ENCODE results near the gene NSMCE1. TPM values are rescaled to one million over a fixed set of nuclear protein-coding genes. Genes with fewer than 3 reads are reported as not detected.

Gene NSMCE1
- total RNA-seq, 1 donor from 2014 or later, result 186 TPM

- H3K27me3 Mint-ChIP-seq (ENCODE audit: low read depth), result no peaks in the 10 kb centered on the region
- H3K4me3 Mint-ChIP-seq (ENCODE audit: low read depth), result peak overlapping the region; percentile 77
- intact Hi-C loops (cut with micrococcal nuclease), result loop anchor here (1.0 to 10.0 kb wide), 5 partner anchors 45 to 641 kb away; no protein-coding TSS in a partner anchor
- no peak for DNase-seq (ENCODE audit: low spot score)
- H3K9me3 Mint-ChIP-seq, result no peaks in the 10 kb centered on the region
- H3K4me1 Mint-ChIP-seq (ENCODE audit: low read depth), result peaks cover 85% of the 10 kb centered on the region
- peak overlapping the region; percentile 100 for H3K27ac Mint-ChIP-seq
- H3K36me3 Mint-ChIP-seq (ENCODE audit: low read depth), result peaks cover 83% of the 10 kb centered on the region
These were observed 32.7 kb downstream of the NSMCE1 start for GRCh38 chr16:27235938-27236245.

GRCh38 chr16:27235055-27235937 lies 33.3 kb downstream of the NSMCE1 start:
- intact Hi-C loops (cut with micrococcal nuclease), result loop anchor here (1.0 to 10.0 kb wide), 4 partner anchors 46 to 640 kb away; no protein-coding TSS in a partner anchor
- H3K9me3 Mint-ChIP-seq, result no peaks in the 10 kb centered on the region
- peaks cover 85% of the 10 kb centered on the region for H3K36me3 Mint-ChIP-seq (ENCODE audit: low read depth)
- DNase-seq (ENCODE audit: low spot score), result peak; percentile 94
- peaks cover 87% of the 10 kb centered on the region for H3K4me1 Mint-ChIP-seq (ENCODE audit: low read depth)
- H3K27me3 Mint-ChIP-seq (ENCODE audit: low read depth), result no peaks in the 10 kb centered on the region
- peak overlapping the region; percentile 77 for H3K4me3 Mint-ChIP-seq (ENCODE audit: low read depth)
- peak overlapping the region; percentile 100 for H3K27ac Mint-ChIP-seq

- Mint-ChIP-seq H3K27me3 (ENCODE audit: low read depth) (no peaks in the 10 kb centered on the region), H3K9me3 (no peaks in the 10 kb centered on the region), H3K36me3 (ENCODE audit: low read depth) (peaks cover 82% of the 10 kb centered on the region), H3K4me3 (ENCODE audit: low read depth) (peak overlapping the region; percentile 77), H3K27ac (peak overlapping the region; percentile 100), H3K4me1 (ENCODE audit: low read depth) (peaks cover 81% of the 10 kb centered on the region)
- intact Hi-C loops (cut with micrococcal nuclease), result loop anchor here (1.0 to 10.0 kb wide), 4 partner anchors 47 to 640 kb away; no protein-coding TSS in a partner anchor
- DNase-seq (ENCODE audit: low spot score), result no peak
These were observed 34.0 kb downstream of the NSMCE1 start for GRCh38 chr16:27234603-27235002.

GRCh38 chr16:27234171-27234570 lies 34.4 kb downstream of the NSMCE1 start:
- intact Hi-C loops (cut with micrococcal nuclease), result loop anchor here (2.0 to 10.0 kb wide), 2 partner anchors 223 to 639 kb away; no protein-coding TSS in a partner anchor
- no peak for DNase-seq (ENCODE audit: low spot score)
- Mint-ChIP-seq H3K27me3 (ENCODE audit: low read depth) (no peaks in the 10 kb centered on the region), H3K36me3 (ENCODE audit: low read depth) (peaks cover 84% of the 10 kb centered on the region), H3K27ac (peak overlapping the region; percentile 97), H3K9me3 (no peaks in the 10 kb centered on the region), H3K4me1 (ENCODE audit: low read depth) (peaks cover 78% of the 10 kb centered on the region), H3K4me3 (ENCODE audit: low read depth) (peak overlapping the region; percentile 77)

GRCh38 chr16:27233731-27234130 lies 34.8 kb downstream of the NSMCE1 start:
- intact Hi-C loops (cut with micrococcal nuclease), result loop anchor here (2.0 to 10.0 kb wide), 3 partner anchors 55 to 639 kb away; no protein-coding TSS in a partner anchor
- no peak for DNase-seq (ENCODE audit: low spot score)
- Mint-ChIP-seq H3K27me3 (ENCODE audit: low read depth) (no peaks in the 10 kb centered on the region), H3K4me1 (ENCODE audit: low read depth) (peaks cover 78% of the 10 kb centered on the region), H3K36me3 (ENCODE audit: low read depth) (peaks cover 84% of the 10 kb centered on the region), H3K27ac (peak overlapping the region; percentile 97), H3K9me3 (no peaks in the 10 kb centered on the region), H3K4me3 (ENCODE audit: low read depth) (peak overlapping the region; percentile 80)

GRCh38 chr16:27232901-27233625 lies 35.5 kb downstream of the NSMCE1 start:
- H3K27ac Mint-ChIP-seq, result peak overlapping the region; percentile 97
- H3K27me3 Mint-ChIP-seq (ENCODE audit: low read depth), result no peaks in the 10 kb centered on the region
- intact Hi-C loops (cut with micrococcal nuclease), result loop anchor here (2.0 to 10.0 kb wide), 2 partner anchors 54 to 638 kb away; no protein-coding TSS in a partner anchor
- no peaks in the 10 kb centered on the region for H3K9me3 Mint-ChIP-seq
- no peak for DNase-seq (ENCODE audit: low spot score)
- peak overlapping the region; percentile 80 for H3K4me3 Mint-ChIP-seq (ENCODE audit: low read depth)
- peaks cover 71% of the 10 kb centered on the region for H3K4me1 Mint-ChIP-seq (ENCODE audit: low read depth)
- peaks cover 80% of the 10 kb centered on the region for H3K36me3 Mint-ChIP-seq (ENCODE audit: low read depth)

GRCh38 chr16:27232061-27232900 lies 36.3 kb downstream of the NSMCE1 start:
- DNase-seq (ENCODE audit: low spot score), result no peak
- Mint-ChIP-seq H3K4me3 (ENCODE audit: low read depth) (peak overlapping the region; percentile 80), H3K27me3 (ENCODE audit: low read depth) (no peaks in the 10 kb centered on the region), H3K9me3 (no peaks in the 10 kb centered on the region), H3K27ac (peak overlapping the region; percentile 97), H3K36me3 (ENCODE audit: low read depth) (peaks cover 75% of the 10 kb centered on the region), H3K4me1 (ENCODE audit: low read depth) (peaks cover 66% of the 10 kb centered on the region)
- intact Hi-C loops (cut with micrococcal nuclease), result loop anchor here (2.0 to 10.0 kb wide), 2 partner anchors 53 to 637 kb away; no protein-coding TSS in a partner anchor

GRCh38 chr16:27231692-27232060 lies 36.9 kb downstream of the NSMCE1 start:
- H3K27me3 Mint-ChIP-seq (ENCODE audit: low read depth), result no peaks in the 10 kb centered on the region
- H3K4me1 Mint-ChIP-seq (ENCODE audit: low read depth), result peaks cover 67% of the 10 kb centered on the region
- H3K9me3 Mint-ChIP-seq, result no peaks in the 10 kb centered on the region
- peak overlapping the region; percentile 80 for H3K4me3 Mint-ChIP-seq (ENCODE audit: low read depth)
- DNase-seq (ENCODE audit: low spot score), result no peak
- intact Hi-C loops (cut with micrococcal nuclease), result loop anchor here (2.0 to 10.0 kb wide), 2 partner anchors 53 to 637 kb away; no protein-coding TSS in a partner anchor
- peak overlapping the region; percentile 97 for H3K27ac Mint-ChIP-seq
- H3K36me3 Mint-ChIP-seq (ENCODE audit: low read depth), result peaks cover 78% of the 10 kb centered on the region

- Mint-ChIP-seq H3K4me3 (ENCODE audit: low read depth) (peak overlapping the region; percentile 80), H3K27ac (peak overlapping the region; percentile 97), H3K27me3 (ENCODE audit: low read depth) (no peaks in the 10 kb centered on the region)
These were observed 38.0 kb downstream of the NSMCE1 start for GRCh38 chr16:27230562-27231001.

GRCh38 chr16:27229891-27230470 lies 38.6 kb downstream of the NSMCE1 start:
- Mint-ChIP-seq H3K27ac (peak overlapping the region; percentile 97), H3K4me3 (ENCODE audit: low read depth) (peak overlapping the region; percentile 80), H3K4me1 (ENCODE audit: low read depth) (peaks cover 64% of the 10 kb centered on the region), H3K9me3 (no peaks in the 10 kb centered on the region), H3K27me3 (ENCODE audit: low read depth) (no peaks in the 10 kb centered on the region), H3K36me3 (ENCODE audit: low read depth) (peaks cover 84% of the 10 kb centered on the region)
- DNase-seq (ENCODE audit: low spot score), result no peak
- intact Hi-C loops (cut with micrococcal nuclease), result loop anchor here (10.0 kb wide), 1 partner anchor 635 kb away; no protein-coding TSS in a partner anchor

More at GRCh38 chr16:27230562-27231001, 38.0 kb downstream of the NSMCE1 start:
- peak; percentile 73 for DNase-seq (ENCODE audit: low spot score)
- peaks cover 83% of the 10 kb centered on the region for H3K36me3 Mint-ChIP-seq (ENCODE audit: low read depth)
- intact Hi-C loops (cut with micrococcal nuclease), result loop anchor here (10.0 kb wide), 1 partner anchor 636 kb away; no protein-coding TSS in a partner anchor
- peaks cover 69% of the 10 kb centered on the region for H3K4me1 Mint-ChIP-seq (ENCODE audit: low read depth)
- H3K9me3 Mint-ChIP-seq, result no peaks in the 10 kb centered on the region

- peaks cover 81% of the 10 kb centered on the region for H3K36me3 Mint-ChIP-seq (ENCODE audit: low read depth)
- intact Hi-C loops (cut with micrococcal nuclease), result no loop called here
- peaks cover 57% of the 10 kb centered on the region for H3K4me1 Mint-ChIP-seq (ENCODE audit: low read depth)
- H3K27ac Mint-ChIP-seq, result peak overlapping the region; percentile 67
- no peak for DNase-seq (ENCODE audit: low spot score)
- H3K9me3 Mint-ChIP-seq, result no peaks in the 10 kb centered on the region
- H3K27me3 Mint-ChIP-seq (ENCODE audit: low read depth), result no peaks in the 10 kb centered on the region
- peak overlapping the region; percentile 13 for H3K4me3 Mint-ChIP-seq (ENCODE audit: low read depth)
These were observed 39.7 kb downstream of the NSMCE1 start for GRCh38 chr16:27228621-27229501.
